Measurements from ENCODE around the gene UBL3. TPM values are rescaled to one million over a fixed set of nuclear protein-coding genes. Genes with fewer than 3 reads are reported as not detected.

UBL3 gene
- total and polyA plus RNA-seq, 10 of the 15 experiments (the other 5 are each of a cell fraction or from before 2014, with no cell fraction given), result 5.5 to 13.7 (median 10.6) TPM

- DNase-seq (ENCODE audit: low read depth, low spot score) (no peak), ATAC-seq (no peak), FAIRE-seq (no peak)
- Histone ChIP-seq H2AFZ (ENCODE audit: control insufficient read depth, low read depth, low read length) (no peak overlapping the region), H3K27ac (ENCODE audit: control insufficient read depth, insufficient read depth) (no peak overlapping the region), H3K4me2 (ENCODE audit: control insufficient read depth, insufficient read depth) (no peak overlapping the region), H3K9ac (ENCODE audit: control insufficient read depth, insufficient read depth, low read length) (no peak overlapping the region), H3K79me2 (ENCODE audit: control insufficient read depth, insufficient read depth, low read length) (peaks cover 22% of the 10 kb centered on the region), H3K4me1 (ENCODE audit: control insufficient read depth, insufficient read depth, low read length) (peaks cover 26% of the 10 kb centered on the region; the same call in 1 of the 2 replicates), H3K36me3 (ENCODE audit: control insufficient read depth in 2 of 2, insufficient read depth in 2 of 2, low read length in 1 of 2) (no peaks in the 10 kb centered on the region), H3K4me3 (no peak overlapping the region), H3K27me3 (replicated peaks in 1 of 2; ENCODE audit: control insufficient read depth in 2 of 2, insufficient read depth in 2 of 2, low read length in 1 of 2) (no peaks in the 10 kb centered on the region), H3K9me3 (replicated peaks; ENCODE audit: control insufficient read depth, insufficient read depth, low read length) (peaks cover under 1% of the 10 kb centered on the region; the same call in 1 of the 3 replicates), H4K20me1 (ENCODE audit: control insufficient read depth, insufficient read depth) (no peaks in the 10 kb centered on the region)
- POLR2A ChIA-PET, result interaction anchor here (1.0 to 1.2 kb wide), 2 partner anchors 31 to 299 kb away, joined by 3 to 4 read pairs; no protein-coding TSS in a partner anchor
- RAD21 ChIA-PET (ENCODE audit: unreplicated experiment), result interaction anchor here (0.8 to 9.3 kb wide), 4 partner anchors 14 to 33 kb away, joined by 4 to 84 read pairs (median 4); partner anchors contain the start of gene UBL3
- BruUV-seq (replicated peaks), result no TSS peak
- SMC1A ChIA-PET (ENCODE audit: uncharacterized antibody, unreplicated experiment), result interaction anchor here (0.9 to 10.2 kb wide), 6 partner anchors 7 to 301 kb away, joined by 3 to 181 read pairs (median 4); partner anchors contain the start of gene UBL3
- CTCF ChIA-PET, result interaction anchor here (0.8 to 1.4 kb wide), 3 partner anchors 17 to 297 kb away, joined by 3 to 5 read pairs (median 3); no protein-coding TSS in a partner anchor
- intact Hi-C loops (cut with micrococcal nuclease; ENCODE audit: unreplicated experiment), result no loop called here
- TF ChIP-seq IRF4 (IDR thresholded peaks at IDR 0.05; ENCODE audit: low read depth, low read length) (no peak), RELB (IDR thresholded peaks at IDR 0.05; ENCODE audit: low read depth) (no peak), SUZ12 (IDR thresholded peaks at IDR 0.05; ENCODE audit: unreplicated experiment) (no peak), POLR2A (IDR thresholded peaks at IDR 0.05; ENCODE audit: low read depth, low read length) (no peak), BRCA1 (IDR thresholded peaks at IDR 0.05; ENCODE audit: low read depth, low read length) (no peak), RELA (IDR thresholded peaks at IDR 0.05; ENCODE audit: borderline replicate concordance, partially characterized antibody) (no peak), CEBPZ (IDR thresholded peaks at IDR 0.05; ENCODE audit: low read depth, low read length) (no peak), KLF5 (IDR thresholded peaks at IDR 0.05; ENCODE audit: partially characterized antibody) (no peak), CBFB (IDR thresholded peaks at IDR 0.05; ENCODE audit: low read depth) (no peak), KAT2A (conservative IDR thresholded peaks at IDR 0.05; ENCODE audit: control insufficient read depth, low read depth, low read length) (no peak), MAX (IDR thresholded peaks at IDR 0.05; ENCODE audit: low read depth, low read length) (no peak), BMI1 (IDR thresholded peaks at IDR 0.05; ENCODE audit: borderline replicate concordance) (no peak), ZNF24 (IDR thresholded peaks at IDR 0.05) (no peak), PAX8 (IDR thresholded peaks at IDR 0.05) (no peak), NFXL1 (IDR thresholded peaks at IDR 0.05; ENCODE audit: borderline replicate concordance) (no peak), SMAD1 (IDR thresholded peaks at IDR 0.05; ENCODE audit: low read depth, partially characterized antibody) (no peak), ZSCAN29 (IDR thresholded peaks at IDR 0.05) (no peak), RAD51 (IDR thresholded peaks at IDR 0.05) (no peak), ZNF207 (IDR thresholded peaks at IDR 0.05; ENCODE audit: borderline replicate concordance) (no peak)
- TF ChIP-seq, protein P1, sequence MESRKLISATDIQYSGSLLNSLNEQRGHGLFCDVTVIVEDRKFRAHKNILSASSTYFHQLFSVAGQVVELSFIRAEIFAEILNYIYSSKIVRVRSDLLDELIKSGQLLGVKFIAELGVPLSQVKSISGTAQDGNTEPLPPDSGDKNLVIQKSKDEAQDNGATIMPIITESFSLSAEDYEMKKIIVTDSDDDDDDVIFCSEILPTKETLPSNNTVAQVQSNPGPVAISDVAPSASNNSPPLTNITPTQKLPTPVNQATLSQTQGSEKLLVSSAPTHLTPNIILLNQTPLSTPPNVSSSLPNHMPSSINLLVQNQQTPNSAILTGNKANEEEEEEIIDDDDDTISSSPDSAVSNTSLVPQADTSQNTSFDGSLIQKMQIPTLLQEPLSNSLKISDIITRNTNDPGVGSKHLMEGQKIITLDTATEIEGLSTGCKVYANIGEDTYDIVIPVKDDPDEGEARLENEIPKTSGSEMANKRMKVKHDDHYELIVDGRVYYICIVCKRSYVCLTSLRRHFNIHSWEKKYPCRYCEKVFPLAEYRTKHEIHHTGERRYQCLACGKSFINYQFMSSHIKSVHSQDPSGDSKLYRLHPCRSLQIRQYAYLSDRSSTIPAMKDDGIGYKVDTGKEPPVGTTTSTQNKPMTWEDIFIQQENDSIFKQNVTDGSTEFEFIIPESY (IDR thresholded peaks at IDR 0.05), result no peak
- in situ Hi-C loops (cut with MboI), result no loop called here
Observed at GRCh38 chr13:29815336-29815735, 35.1 kb downstream of the UBL3 start.
